ENCODE results near the gene ADCY5. TPM values are rescaled to one million over a fixed set of nuclear protein-coding genes. Genes with fewer than 3 reads are reported as not detected.

ADCY5 gene
- polyA plus RNA-seq, 3 donors, result not detected

DNA sequence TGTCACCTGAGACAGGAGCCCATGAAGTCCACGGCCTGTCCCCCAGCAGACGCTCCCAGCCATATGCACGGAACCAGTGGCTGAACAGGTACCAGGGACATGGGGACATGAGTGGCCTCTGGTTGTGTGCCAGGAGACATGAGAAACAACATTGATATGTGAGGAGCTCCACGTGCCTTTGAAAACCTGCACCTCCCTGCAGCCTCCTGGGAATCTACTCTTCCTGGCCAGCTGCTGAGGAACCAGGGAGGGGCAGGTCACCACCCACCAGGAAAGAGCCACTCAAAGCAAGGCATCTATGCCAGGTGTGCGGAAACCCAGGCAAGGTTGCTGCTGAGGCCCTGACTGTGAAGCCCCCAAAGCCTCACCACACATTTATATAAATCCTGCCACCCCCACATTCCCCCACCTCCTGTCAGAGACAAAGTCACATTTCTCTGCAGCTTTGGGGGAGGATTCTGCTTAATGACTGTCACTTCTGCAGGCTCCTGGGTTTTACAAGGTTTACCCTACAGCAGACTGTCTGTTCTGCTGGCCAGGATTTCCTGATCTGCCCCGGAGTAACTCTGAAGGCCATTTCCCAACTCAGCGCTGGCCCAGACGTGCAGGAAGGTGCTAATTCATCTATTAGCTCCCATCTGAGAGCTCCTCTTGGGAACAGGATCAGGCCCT is 110.8 kb downstream of the ADCY5 start:
- no peaks in the 10 kb centered on the region for H3K36me3 Mint-ChIP-seq
- Histone ChIP-seq H3K9ac (ENCODE audit: insufficient read depth, low read length, poor library complexity, severe bottlenecking) (no peak overlapping the region), H3K9me3 (replicated peaks in 1 of 2; ENCODE audit: control insufficient read depth in 1 of 2, insufficient read depth in 1 of 2, low read length in 2 of 2) (no peaks in the 10 kb centered on the region), H3K27me3 (ENCODE audit: control insufficient read depth in 2 of 2, insufficient read depth in 2 of 2, low read length in 2 of 2) (no peaks in the 10 kb centered on the region), H3K4me3 (replicated peaks in 1 of 3; ENCODE audit: low read depth in 2 of 3, low read length in 3 of 3) (no peak overlapping the region), H4K20me1 (ENCODE audit: insufficient read depth, low read length) (no peaks in the 10 kb centered on the region), H3K4me2 (replicated peaks; ENCODE audit: extremely low read depth, low read length, poor library complexity, severe bottlenecking) (no peak overlapping the region), H2AFZ (ENCODE audit: insufficient read depth, low read depth, low read length, poor library complexity, severe bottlenecking) (no peak overlapping the region), H3K4me1 (ENCODE audit: control insufficient read depth in 1 of 2, insufficient read depth in 2 of 2, low read length in 2 of 2) (no peaks in the 10 kb centered on the region), H3K79me2 (ENCODE audit: insufficient read depth, low read length) (no peaks in the 10 kb centered on the region), H3K36me3 (replicated peaks in 1 of 2; ENCODE audit: control insufficient read depth in 1 of 2, insufficient read depth in 2 of 2, low read length in 2 of 2) (no peaks in the 10 kb centered on the region), H3K27ac (ENCODE audit: low read depth in 1 of 2, low read length in 2 of 2) (no peak overlapping the region)
- intact Hi-C loops (cut with micrococcal nuclease), result no loop called here
- 76% methylated on average over 6 of the region's 8 CpGs for WGBS (ENCODE audit: insufficient coverage)
- DNase-seq, result no peak
- peaks cover 2 to 8% (median 5%) of the 10 kb centered on the region in 3 donors for H3K27me3 Mint-ChIP-seq (ENCODE audit: low read depth in 3 of 3)
- TF ChIP-seq, protein P1, sequence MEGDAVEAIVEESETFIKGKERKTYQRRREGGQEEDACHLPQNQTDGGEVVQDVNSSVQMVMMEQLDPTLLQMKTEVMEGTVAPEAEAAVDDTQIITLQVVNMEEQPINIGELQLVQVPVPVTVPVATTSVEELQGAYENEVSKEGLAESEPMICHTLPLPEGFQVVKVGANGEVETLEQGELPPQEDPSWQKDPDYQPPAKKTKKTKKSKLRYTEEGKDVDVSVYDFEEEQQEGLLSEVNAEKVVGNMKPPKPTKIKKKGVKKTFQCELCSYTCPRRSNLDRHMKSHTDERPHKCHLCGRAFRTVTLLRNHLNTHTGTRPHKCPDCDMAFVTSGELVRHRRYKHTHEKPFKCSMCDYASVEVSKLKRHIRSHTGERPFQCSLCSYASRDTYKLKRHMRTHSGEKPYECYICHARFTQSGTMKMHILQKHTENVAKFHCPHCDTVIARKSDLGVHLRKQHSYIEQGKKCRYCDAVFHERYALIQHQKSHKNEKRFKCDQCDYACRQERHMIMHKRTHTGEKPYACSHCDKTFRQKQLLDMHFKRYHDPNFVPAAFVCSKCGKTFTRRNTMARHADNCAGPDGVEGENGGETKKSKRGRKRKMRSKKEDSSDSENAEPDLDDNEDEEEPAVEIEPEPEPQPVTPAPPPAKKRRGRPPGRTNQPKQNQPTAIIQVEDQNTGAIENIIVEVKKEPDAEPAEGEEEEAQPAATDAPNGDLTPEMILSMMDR (IDR thresholded peaks at IDR 0.05), result no peak
- no peaks in the 10 kb centered on the region for H3K9me3 Mint-ChIP-seq
- no peaks in the 10 kb centered on the region for H3K4me1 Mint-ChIP-seq
- H3K4me3 Mint-ChIP-seq, result no peak overlapping the region
- no peak overlapping the region for H3K27ac Mint-ChIP-seq

DNA sequence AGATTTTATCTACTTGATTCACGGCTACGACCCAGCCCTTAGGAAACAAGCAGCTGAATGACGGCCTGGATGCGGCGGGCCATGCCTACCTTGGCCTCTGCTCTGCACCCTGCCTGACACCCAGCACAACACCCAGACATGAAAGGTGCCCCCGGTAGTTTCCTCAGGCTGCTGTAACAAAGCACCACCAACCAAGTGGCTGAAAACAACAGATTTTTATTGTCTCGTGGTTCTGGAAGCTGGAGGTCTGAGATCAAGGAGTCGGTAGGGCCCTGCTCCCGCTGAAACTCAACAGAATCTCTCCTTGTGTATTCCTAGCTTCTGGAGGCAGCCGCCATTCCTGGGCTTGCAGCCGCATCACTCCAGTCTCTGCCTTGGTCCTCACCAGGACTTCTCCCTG is 111.7 kb downstream of the ADCY5 start:
- no peaks in the 10 kb centered on the region for H3K4me1 Mint-ChIP-seq
- intact Hi-C loops (cut with micrococcal nuclease), result no loop called here
- no peaks in the 10 kb centered on the region for H3K9me3 Mint-ChIP-seq
- DNase-seq, result no peak
- Histone ChIP-seq H3K9ac (ENCODE audit: insufficient read depth, low read length, poor library complexity, severe bottlenecking) (no peak overlapping the region), H4K20me1 (ENCODE audit: insufficient read depth, low read length) (no peaks in the 10 kb centered on the region), H3K27me3 (ENCODE audit: control insufficient read depth in 2 of 2, insufficient read depth in 2 of 2, low read length in 2 of 2) (no peaks in the 10 kb centered on the region), H3K79me2 (ENCODE audit: insufficient read depth, low read length) (no peaks in the 10 kb centered on the region), H3K36me3 (replicated peaks in 1 of 2; ENCODE audit: control insufficient read depth in 1 of 2, insufficient read depth in 2 of 2, low read length in 2 of 2) (no peaks in the 10 kb centered on the region), H3K4me1 (ENCODE audit: control insufficient read depth in 1 of 2, insufficient read depth in 2 of 2, low read length in 2 of 2) (no peaks in the 10 kb centered on the region), H2AFZ (ENCODE audit: insufficient read depth, low read depth, low read length, poor library complexity, severe bottlenecking) (no peak overlapping the region), H3K27ac (ENCODE audit: low read depth in 1 of 2, low read length in 2 of 2) (no peak overlapping the region), H3K4me3 (replicated peaks in 1 of 3; ENCODE audit: low read depth in 2 of 3, low read length in 3 of 3) (no peak overlapping the region), H3K9me3 (replicated peaks in 1 of 2; ENCODE audit: control insufficient read depth in 1 of 2, insufficient read depth in 1 of 2, low read length in 2 of 2) (no peaks in the 10 kb centered on the region), H3K4me2 (replicated peaks; ENCODE audit: extremely low read depth, low read length, poor library complexity, severe bottlenecking) (no peak overlapping the region)
- 98% methylated on average over 7 of the region's 11 CpGs for WGBS (ENCODE audit: insufficient coverage)
- H3K36me3 Mint-ChIP-seq, result no peaks in the 10 kb centered on the region
- TF ChIP-seq, protein P1 (IDR thresholded peaks at IDR 0.05), result no peak
- H3K4me3 Mint-ChIP-seq, result no peak overlapping the region
- peaks cover 2 to 8% (median 5%) of the 10 kb centered on the region in 3 donors for H3K27me3 Mint-ChIP-seq (ENCODE audit: low read depth in 3 of 3)
- H3K27ac Mint-ChIP-seq, result no peak overlapping the region

Data from CD14-positive monocyte (primary cell).